Nephron (organoid): Measurements from ENCODE around the gene RGPD4.
"Not testable (repeated sequence)": the region's sequence is repeated elsewhere in the genome, so short reads cannot be mapped to it uniquely, and the experiment has no call there.

ENCODE experiments used
- H3K27ac Mint-ChIP-seq, 3 experiments: 2 replicates each; pipeline ENCODE4 v1.8.0; 2020; ENCODE audit warnings: mixed read lengths in 3 of 3, mild to moderate bottlenecking in 2 of 3, moderate library complexity in 1 of 3
- H3K27me3 Mint-ChIP-seq: 2 replicates; pipeline ENCODE4 v1.8.0; 2021; ENCODE audit warnings: low read depth, mild to moderate bottlenecking, moderate library complexity, mixed read lengths
- H3K36me3 Mint-ChIP-seq: 2 replicates; pipeline ENCODE4 v1.8.0; 2020; ENCODE audit warnings: low read depth, mixed read lengths
- H3K4me1 Mint-ChIP-seq: 2 replicates; pipeline ENCODE4 v1.8.0; 2020; ENCODE audit warnings: mixed read lengths
- H3K4me3 Mint-ChIP-seq, 3 experiments: 2 replicates each; pipeline ENCODE4 v1.8.0; 2020; ENCODE audit warnings: mild to moderate bottlenecking in 3 of 3, mixed read lengths in 3 of 3, moderate library complexity in 2 of 3
- H3K9me3 Mint-ChIP-seq: 2 replicates; pipeline ENCODE4 v1.8.0; 2020; ENCODE audit warnings: mixed read lengths
- TF ChIP-seq, protein P1 (sequence below), 3 experiments: fragments of 200-600 bp; sonication (generic); IDR thresholded peaks; one replicate each; pipeline ENCODE4 v1.5.0; 2021; ENCODE audit warnings: antibody characterized with exemption in 3 of 3; ENCODE audit not compliant: unreplicated experiment in 3 of 3

RGPD4 gene

GRCh38 chr2:107812006-107812405 lies 14.7 kb upstream of the RGPD4 start:
- Mint-ChIP-seq H3K4me3 (no peak overlapping the region), H3K27me3 (no peaks in the 10 kb centered on the region), H3K36me3 (no peaks in the 10 kb centered on the region), H3K4me1 (peaks cover 13% of the 10 kb centered on the region), H3K27ac (no peak overlapping the region), H3K9me3 (no peaks in the 10 kb centered on the region)
- TF ChIP-seq, protein P1, sequence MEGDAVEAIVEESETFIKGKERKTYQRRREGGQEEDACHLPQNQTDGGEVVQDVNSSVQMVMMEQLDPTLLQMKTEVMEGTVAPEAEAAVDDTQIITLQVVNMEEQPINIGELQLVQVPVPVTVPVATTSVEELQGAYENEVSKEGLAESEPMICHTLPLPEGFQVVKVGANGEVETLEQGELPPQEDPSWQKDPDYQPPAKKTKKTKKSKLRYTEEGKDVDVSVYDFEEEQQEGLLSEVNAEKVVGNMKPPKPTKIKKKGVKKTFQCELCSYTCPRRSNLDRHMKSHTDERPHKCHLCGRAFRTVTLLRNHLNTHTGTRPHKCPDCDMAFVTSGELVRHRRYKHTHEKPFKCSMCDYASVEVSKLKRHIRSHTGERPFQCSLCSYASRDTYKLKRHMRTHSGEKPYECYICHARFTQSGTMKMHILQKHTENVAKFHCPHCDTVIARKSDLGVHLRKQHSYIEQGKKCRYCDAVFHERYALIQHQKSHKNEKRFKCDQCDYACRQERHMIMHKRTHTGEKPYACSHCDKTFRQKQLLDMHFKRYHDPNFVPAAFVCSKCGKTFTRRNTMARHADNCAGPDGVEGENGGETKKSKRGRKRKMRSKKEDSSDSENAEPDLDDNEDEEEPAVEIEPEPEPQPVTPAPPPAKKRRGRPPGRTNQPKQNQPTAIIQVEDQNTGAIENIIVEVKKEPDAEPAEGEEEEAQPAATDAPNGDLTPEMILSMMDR (IDR thresholded peaks at IDR 0.05; ENCODE audit: unreplicated experiment in 3 of 3): no peak

DNA sequence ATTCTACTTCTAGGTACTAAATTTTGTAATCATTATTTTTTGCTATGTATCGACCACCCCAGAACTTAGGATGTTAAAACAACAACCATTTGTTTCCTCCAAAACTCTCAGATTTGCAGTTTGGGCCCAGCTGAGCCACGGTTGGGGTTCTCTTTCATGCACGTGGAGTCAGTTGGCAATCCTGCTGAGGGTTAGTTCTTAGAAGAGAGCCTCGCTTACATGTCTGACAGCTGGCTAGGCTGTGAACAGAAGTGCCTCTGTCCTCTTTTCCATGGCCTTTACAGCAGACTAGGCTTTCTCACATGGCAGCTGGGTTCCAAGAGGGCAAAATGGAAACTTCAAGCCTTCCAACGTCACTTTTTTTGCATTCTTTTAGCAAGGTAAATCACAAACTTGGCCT lies 9.3 kb upstream of the RGPD4 start:
- Mint-ChIP-seq H3K27me3 (no peaks in the 10 kb centered on the region), H3K9me3 (peaks cover 2% of the 10 kb centered on the region), H3K4me3 (no peak overlapping the region), H3K36me3 (no peaks in the 10 kb centered on the region), H3K27ac (no peak overlapping the region), H3K4me1 (peaks cover 7% of the 10 kb centered on the region)
- TF ChIP-seq, protein P1 (IDR thresholded peaks at IDR 0.05; ENCODE audit: unreplicated experiment in 3 of 3): no peak

GRCh38 chr2:107822302-107822701 lies 4.4 kb upstream of the RGPD4 start:
- H3K4me1 Mint-ChIP-seq: peaks cover 3% of the 10 kb centered on the region
- peaks cover 2% of the 10 kb centered on the region for H3K9me3 Mint-ChIP-seq
- TF ChIP-seq, protein P1 (IDR thresholded peaks at IDR 0.05; ENCODE audit: unreplicated experiment in 3 of 3): no peak
- H3K27ac Mint-ChIP-seq: no peak overlapping the region
- H3K27me3 Mint-ChIP-seq: no peaks in the 10 kb centered on the region
- no peak overlapping the region for H3K4me3 Mint-ChIP-seq
- no peaks in the 10 kb centered on the region for H3K36me3 Mint-ChIP-seq

DNA sequence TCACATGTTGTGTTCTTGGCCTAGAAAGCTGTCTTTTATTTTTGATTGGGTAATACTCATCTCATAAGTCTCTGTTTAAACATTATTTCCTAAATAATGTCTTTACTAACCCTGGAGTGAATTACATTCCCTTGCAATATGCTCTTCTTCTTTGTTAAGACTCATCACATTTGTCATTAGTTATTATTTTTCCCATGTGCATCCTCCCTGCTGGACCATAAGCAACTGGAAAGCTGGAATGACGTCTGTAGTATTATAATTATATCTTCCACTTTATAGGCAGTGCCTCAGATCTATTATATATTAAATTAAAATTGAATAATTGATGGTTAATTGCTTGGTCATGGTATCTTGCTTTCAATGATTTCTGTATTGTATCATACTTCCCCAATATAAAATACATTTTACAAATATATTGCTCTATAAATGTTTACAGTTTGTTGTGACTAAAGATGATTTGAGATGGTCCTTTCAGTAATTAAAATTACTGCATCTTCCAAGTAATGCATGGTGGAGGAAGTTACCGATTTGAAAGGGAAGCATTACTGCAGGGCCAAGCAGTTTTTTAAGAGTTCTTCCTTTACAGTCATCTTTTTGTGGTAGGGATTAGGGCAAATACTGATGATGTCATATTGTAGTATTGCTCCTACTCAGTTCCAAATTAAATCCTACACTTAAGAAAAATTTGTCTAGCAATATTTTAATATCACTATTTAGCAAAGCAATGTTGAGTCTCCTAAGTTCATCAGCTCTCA lies 2.1 kb upstream of the RGPD4 start:
- TF ChIP-seq, protein P1 (IDR thresholded peaks at IDR 0.05; ENCODE audit: unreplicated experiment in 3 of 3): no peak
- H3K9me3 Mint-ChIP-seq: no peaks in the 10 kb centered on the region
- no peak overlapping the region for H3K27ac Mint-ChIP-seq

DNA sequence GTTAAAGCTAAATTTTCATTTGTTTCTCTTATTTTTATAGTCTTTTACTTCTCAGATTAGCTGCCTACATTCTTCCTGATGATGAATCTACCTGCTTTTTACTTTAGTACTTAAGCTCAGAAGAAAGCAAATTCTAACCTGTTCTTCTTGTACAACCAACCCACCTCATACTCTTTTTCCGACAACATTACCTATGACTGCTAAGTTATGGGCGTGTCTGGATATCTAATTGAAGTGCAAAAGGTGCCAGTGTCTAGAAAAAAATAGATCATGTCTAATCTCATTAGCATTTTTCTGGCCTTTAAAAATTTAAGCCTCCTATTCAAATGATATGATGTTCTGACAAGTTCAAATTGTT lies 1.5 kb upstream of the RGPD4 start:
- H3K27ac Mint-ChIP-seq: no peak overlapping the region
- no peak overlapping the region for H3K4me3 Mint-ChIP-seq
- TF ChIP-seq, protein P1 (IDR thresholded peaks at IDR 0.05; ENCODE audit: unreplicated experiment in 3 of 3): no peak
- H3K27me3 Mint-ChIP-seq: no peaks in the 10 kb centered on the region
- H3K9me3 Mint-ChIP-seq: no peaks in the 10 kb centered on the region
- H3K36me3 Mint-ChIP-seq: no peaks in the 10 kb centered on the region
- no peaks in the 10 kb centered on the region for H3K4me1 Mint-ChIP-seq

More for the DNA sequence above, 2.1 kb upstream of the RGPD4 start:
- H3K36me3 Mint-ChIP-seq: no peaks in the 10 kb centered on the region
- H3K27me3 Mint-ChIP-seq: no peaks in the 10 kb centered on the region
- no peaks in the 10 kb centered on the region for H3K4me1 Mint-ChIP-seq
- H3K4me3 Mint-ChIP-seq: no peak overlapping the region

GRCh38 chr2:107829514-107829913 lies 2.8 kb downstream of the RGPD4 start:
- not testable (repeated sequence) for H3K9me3 Mint-ChIP-seq, H3K27me3 Mint-ChIP-seq, H3K36me3 Mint-ChIP-seq, H3K4me3 Mint-ChIP-seq, H3K4me1 Mint-ChIP-seq, H3K27ac Mint-ChIP-seq

GRCh38 chr2:107833152-107833551 lies 6.5 kb downstream of the RGPD4 start:
- H3K4me3 Mint-ChIP-seq, H3K27me3 Mint-ChIP-seq, H3K9me3 Mint-ChIP-seq, H3K4me1 Mint-ChIP-seq, H3K27ac Mint-ChIP-seq, H3K36me3 Mint-ChIP-seq: not testable (repeated sequence)
